Esophagus mucosa (tissue), 1 donor: ENCODE results near the gene CDH4. TPM values are rescaled to one million over a fixed set of nuclear protein-coding genes. Genes with fewer than 3 reads are reported as not detected.

Experiments
- ATAC-seq: fragments of 200-7000 bp; cut with Tn5 transposase; one replicate; pipeline ENCODE4 v1.9.1; 2020
- total RNA-seq: library from RNA; stranded (reverse); gene quantifications from one replicate; pipeline ENCODE4 v1.2.4, GENCODE V29; 2023
- donor health status: DM: yes; HTN: yes; CAD: no.

The CDH4 gene
- total RNA-seq, 1 donor from 2014 or later, result not detected

- no peak for ATAC-seq
Observed at GRCh38 chr20:61538183-61538942, 286.3 kb downstream of the CDH4 start.

- no peak for ATAC-seq
Observed at GRCh38 chr20:61538943-61539265, 286.8 kb downstream of the CDH4 start.

DNA sequence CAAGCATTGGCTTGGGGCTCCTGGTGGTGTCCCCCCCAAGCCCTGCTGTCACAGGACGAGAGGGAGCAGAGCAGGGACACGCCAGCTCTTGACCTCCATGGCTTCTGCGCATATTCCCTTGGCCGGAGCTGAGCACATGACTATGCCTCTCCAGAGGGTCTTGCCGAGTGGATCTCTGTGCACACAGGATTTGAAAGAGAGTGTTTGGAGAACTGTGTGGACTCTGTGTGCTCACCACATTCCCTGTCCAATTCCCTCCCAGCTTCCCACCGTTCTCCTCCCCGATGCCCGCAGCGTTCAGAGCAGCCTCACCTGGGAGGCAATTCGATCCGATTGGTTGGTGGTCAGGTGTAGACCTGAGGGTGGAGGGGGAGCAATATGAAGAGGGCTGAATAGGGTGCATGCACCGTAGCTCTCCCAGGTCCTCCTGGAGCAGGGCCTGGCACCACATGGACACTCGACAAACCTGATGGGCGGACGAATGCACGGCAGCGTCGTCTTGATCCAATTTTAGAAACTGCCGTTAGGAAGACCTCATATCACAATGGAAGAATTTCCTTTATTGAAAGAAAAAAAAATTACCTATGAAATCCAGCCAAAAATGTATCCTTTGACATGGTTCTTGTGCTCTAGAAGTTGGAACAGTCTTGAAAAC is 287.8 kb downstream of the CDH4 start:
- no peak for ATAC-seq

DNA sequence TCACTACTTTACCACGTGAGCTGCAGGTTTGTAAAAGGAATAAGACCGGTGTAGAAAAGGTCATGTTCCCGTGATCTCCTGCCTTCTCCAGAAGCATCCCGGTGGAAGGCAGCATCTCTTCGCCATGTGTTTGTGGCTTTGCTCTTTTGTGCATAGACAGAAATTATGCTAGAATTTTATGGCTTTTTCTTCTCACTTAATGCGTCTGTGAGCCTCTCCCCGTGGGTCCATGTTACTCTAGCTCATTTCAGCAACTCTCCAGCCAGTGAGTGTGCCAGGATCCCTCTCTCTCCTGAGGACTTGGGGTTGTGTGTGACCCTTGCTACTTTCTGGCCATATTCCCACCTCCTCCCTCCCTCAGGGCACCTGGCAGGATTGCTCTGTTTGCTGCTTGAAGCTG is 289.5 kb downstream of the CDH4 start:
- no peak for ATAC-seq

GRCh38 chr20:61543086-61543485 is 291.0 kb downstream of the CDH4 start:
- ATAC-seq, result no peak

GRCh38 chr20:61543931-61544745 is 292.1 kb downstream of the CDH4 start:
- no peak for ATAC-seq

- ATAC-seq, result no peak
Observed at GRCh38 chr20:61544910-61545889, 293.1 kb downstream of the CDH4 start.

DNA sequence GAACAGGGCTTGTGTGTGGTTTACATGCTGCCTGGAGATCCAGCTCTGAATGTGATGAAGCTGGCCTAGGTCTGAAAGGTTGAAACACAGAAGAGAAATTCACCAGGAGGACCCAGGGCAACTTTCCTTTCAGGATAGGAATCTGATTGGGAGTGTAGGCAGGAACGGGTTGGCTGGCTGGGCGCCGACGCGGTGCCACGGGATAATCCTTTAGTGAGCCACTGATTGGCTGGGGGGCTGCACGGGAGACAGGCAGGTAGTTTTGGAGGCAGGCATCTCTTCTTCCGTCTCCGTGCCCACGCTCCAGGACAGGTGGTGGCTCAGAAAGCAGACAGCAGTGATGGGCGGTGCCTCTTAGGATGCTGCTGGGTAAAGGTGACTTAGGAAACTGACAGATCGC is 294.6 kb downstream of the CDH4 start:
- no peak for ATAC-seq

DNA sequence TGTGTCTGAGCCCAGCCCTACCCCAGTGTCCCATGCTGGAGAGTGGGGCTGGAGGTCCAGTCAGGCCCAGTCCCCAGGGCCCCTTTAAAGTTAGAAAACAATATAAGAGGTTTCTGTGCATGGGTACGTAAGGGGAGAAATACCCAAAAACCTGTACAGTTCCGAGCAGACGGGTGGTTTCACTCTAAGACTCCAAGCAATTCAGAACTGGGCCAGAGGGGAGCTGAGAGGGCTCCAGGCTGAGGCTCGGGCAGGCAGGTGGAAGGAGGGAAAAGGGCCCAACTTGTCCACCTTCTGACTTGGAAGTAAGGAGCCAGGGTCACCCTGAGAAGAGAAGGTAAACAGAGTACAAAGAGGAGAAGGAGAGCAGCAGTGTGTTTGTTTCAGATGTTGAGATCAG is 296.0 kb downstream of the CDH4 start:
- no peak for ATAC-seq

DNA sequence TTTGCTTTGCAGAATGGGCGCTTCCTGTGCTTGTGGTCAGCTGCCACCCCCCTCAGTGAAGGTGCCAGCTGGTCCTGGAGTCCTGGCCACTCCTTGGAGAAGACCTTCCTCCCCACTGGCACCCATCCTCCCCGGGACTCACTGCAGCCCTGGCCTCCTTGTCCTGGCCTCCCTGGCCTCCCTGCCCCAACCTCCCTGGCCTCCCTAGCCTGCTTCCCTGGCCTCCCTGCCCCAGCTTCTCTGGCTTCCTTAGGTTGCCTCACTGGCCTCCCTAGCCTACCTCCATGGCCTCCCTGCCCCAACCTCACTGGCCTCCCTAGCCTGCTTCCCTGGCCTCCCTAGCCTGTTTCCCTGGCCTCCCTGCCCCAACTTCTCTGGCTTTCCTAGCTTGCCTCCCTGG is 297.8 kb downstream of the CDH4 start:
- no peak for ATAC-seq

DNA sequence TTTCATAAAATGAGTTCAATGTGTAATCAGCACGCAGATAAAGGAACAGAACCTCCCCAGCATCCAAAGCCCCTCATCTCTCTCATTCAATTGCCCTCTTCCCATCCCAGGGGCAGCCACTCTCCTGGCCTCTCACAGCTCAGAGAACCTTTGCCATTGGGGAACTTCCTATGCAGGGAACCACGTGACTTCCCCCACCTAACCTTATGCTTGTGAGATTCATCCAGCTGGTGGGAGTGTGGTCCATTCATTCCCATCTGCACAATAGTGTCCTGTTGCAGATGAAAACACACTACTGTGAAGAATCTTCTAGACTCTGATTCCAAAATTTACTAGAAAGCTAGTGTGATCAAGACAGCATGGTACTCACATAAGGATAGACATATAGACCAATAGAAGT is 299.3 kb downstream of the CDH4 start:
- ATAC-seq, result no peak

GRCh38 chr20:61554617-61555016 is 302.6 kb downstream of the CDH4 start:
- ATAC-seq, result no peak

GRCh38 chr20:61555566-61555965 is 303.5 kb downstream of the CDH4 start:
- no peak for ATAC-seq

DNA sequence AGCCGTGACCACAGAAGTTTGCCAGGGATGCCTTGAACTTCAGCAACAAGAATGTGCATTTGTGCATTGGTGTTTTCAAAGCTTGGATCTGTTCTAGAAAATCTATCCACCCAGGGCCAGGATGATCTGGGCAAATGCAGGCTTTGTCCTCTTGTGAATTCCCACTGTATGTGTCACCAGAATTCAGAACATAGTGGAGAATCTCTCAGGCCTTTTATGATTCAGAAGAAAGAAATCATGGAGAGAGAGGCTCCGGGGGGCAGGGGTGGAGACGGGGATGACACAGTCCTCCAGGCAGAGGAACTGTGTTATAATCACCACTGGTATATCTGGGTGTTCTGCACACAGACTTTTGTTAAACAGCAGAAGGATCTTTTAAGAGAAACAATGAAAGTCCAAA is 304.1 kb downstream of the CDH4 start:
- ATAC-seq, result no peak

- ATAC-seq, result no peak
Observed at GRCh38 chr20:61556673-61557072, 304.6 kb downstream of the CDH4 start.

DNA sequence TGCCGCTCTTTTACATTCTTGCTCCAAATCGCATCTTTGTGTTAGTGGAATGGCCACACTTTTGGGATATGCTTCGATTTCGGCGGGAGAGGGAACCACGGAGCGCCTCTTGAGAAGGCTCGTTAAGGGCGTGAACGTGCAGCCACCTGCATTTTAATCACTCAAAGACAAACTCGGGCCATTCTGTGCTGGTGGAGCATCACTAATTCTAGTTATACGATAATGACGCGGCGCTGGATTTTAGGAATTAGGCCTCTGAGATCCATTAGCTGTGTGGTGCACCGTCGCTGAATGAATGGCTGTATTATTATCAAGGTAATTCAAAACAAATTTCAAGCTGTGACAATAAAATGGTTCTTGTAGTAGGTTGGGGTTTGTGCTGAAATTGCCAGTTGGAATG is 305.6 kb downstream of the CDH4 start:
- no peak for ATAC-seq

DNA sequence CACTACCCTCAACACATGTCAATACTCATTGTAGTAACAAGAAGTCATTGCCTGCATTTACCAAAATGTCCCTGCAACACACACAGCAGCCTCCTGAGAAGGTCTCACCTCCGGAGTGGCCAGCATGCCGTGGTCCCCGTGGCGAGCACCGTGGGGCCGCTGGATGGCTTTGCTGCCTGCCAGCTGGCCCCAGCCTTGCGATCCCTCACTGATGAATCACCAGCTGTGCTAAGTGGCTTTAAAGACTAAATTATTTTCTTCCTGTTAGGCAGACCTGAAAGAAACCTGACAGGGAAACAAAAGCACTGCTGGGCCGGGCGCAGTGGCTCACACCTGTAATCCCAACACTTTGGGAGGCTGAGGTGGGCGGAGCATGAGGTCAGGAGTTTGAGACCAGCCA is 306.7 kb downstream of the CDH4 start:
- no peak for ATAC-seq

- no peak for ATAC-seq
Observed at GRCh38 chr20:61559706-61560315, 307.8 kb downstream of the CDH4 start.

DNA sequence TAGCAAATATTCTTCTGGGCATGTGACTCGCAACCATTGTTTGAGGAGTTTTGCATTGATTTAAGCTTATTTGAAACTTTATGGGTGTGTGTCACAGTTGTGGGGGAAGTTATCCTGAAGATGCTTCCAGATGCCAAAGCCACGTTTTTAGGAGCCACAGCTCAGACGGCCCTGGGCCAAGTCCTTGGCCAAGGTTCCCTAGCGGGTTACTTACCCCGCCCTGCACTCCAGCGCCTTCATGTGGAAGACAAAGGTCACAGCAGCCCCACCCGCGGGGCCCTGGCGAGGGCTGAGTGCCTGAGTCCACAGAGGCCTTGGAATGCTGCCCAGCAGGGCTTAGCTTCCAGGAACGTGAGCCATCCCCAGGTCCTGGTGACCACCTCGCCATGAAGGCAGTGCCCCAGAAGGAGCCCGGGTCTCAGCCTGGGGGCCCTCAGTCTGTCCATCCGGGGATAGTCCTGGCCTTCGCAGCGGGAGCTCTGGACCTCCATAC is 308.3 kb downstream of the CDH4 start:
- no peak for ATAC-seq

GRCh38 chr20:61561111-61561830 is 309.2 kb downstream of the CDH4 start:
- ATAC-seq, result no peak

DNA sequence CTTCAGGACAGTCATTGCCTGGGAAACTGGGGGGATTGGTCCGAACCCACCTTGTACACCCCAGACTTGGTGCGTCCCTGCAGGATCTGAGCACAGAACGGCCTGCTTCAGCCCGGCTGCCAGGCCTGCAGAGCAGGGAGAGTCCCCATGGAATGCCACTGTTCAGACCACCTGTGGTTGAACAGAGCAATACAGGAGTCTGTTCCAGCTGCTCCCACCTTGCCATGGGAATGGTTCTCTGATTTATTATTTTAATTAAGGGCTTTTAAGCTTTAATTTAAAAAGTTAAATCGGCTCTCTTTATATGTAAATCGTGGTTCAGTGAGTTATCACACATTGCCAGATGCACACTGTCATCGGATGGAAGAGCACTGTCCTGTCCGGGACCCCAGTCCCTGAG is 310.4 kb downstream of the CDH4 start:
- ATAC-seq, result no peak
